ENCODE measurements around the gene PGAP1.

Gene PGAP1

DNA sequence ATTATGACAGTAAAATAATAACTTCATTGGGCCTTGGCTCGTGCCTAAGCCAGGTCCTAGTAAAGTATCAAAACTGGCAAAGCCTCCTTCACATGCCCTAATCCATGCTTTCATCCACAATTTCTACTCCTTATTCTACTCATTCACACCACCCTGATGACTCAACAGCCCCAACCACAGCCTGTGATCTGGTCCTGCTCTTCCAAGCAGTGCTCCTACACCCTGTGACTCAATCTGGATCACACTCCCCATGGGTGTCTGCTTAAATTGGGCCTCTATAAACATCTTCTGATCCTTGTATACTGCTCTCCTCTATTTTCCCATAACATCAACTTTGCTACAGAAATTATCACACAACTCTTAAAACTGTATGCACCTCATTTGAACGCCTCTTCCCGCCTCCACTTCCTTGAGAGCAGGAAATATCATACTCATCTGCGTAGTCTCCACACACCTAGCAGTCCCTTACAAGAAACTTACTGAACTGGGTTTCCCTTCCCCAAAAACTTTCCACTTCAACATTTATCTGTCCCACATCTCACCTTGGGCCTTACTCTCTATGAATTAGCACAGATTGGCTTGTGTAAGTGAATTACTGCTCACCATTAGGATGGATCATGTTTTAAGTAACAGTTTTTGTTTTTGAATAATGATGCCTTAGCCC, 142.9 kb downstream of the PGAP1 start:
- DNase-seq, result peak; percentile 53
